GM19395 (cell line): ENCODE data around the gene HEXA.

Experiments
- ATAC-seq: cut with Tn5 transposase; IDR thresholded peaks from one replicate; pipeline ENCODE4 v1.9.1; 2021; ENCODE audit warnings: mild to moderate bottlenecking, moderate library complexity; ENCODE audit not compliant: unreplicated experiment

Gene HEXA

GRCh38 chr15:72377331-72377730 lies 1.5 kb upstream of the HEXA start:
- no peak for ATAC-seq

DNA sequence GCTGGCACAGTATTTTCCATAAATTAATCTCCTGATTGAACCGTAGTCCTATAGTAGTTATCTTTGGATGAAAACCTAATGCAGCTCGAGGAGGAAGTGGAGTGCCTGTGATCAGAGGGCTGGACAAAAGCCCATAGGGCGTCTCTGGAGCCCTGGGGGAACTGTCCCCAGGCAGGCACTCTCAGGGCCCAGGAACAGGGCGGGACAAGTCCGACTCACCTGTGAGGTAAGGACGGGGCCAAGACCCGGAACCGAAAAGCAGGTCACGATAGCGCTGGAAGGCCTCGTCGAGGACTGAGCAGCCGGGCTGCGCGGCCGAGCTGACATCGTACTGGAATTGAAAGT lies 341 bp downstream of the HEXA start:
- peak; percentile 51 for ATAC-seq

DNA sequence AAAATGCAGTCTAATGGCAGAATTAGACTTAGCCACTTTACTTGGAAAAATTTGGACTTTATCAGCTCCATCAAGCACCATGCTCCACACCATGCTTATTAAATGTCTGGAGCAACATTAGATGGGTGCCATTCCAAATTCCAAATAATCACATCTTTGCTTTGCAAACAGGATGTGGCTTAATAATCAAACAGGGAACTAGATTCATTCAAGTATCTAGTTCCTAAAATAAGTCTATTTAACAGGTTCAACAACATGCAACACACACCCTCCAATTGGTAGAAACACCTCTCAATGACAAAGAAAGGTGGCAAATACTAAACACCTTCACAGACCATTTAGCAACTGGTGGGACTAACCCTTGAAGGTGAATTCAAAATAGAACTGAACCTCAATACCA lies 3.5 kb downstream of the HEXA start:
- no peak for ATAC-seq

- no peak for ATAC-seq
These were observed 5.8 kb downstream of the HEXA start for GRCh38 chr15:72369964-72370363.

DNA sequence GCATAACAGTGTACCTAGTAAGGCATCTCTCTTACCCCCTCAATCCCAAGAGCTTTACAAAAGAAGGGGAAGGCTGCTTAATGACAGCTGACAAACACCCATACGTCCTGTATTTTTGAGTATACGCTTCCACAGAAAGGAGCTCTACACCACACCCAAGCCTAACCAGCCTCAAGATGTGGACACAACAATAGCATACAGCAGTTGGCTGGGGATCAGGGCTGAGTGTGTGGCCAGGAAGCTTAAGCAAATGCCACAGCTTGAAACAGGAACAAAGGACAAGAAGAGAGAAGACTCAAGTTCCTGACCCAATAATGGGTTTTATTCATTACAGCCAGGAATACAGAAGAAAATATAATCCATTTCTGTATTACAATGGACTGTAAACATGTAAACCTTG lies 6.9 kb downstream of the HEXA start:
- no peak for ATAC-seq

- no peak for ATAC-seq
These were observed 7.5 kb downstream of the HEXA start for GRCh38 chr15:72368325-72368724.

GRCh38 chr15:72365844-72366243 lies 10.0 kb downstream of the HEXA start:
- ATAC-seq = peak; percentile 89

DNA sequence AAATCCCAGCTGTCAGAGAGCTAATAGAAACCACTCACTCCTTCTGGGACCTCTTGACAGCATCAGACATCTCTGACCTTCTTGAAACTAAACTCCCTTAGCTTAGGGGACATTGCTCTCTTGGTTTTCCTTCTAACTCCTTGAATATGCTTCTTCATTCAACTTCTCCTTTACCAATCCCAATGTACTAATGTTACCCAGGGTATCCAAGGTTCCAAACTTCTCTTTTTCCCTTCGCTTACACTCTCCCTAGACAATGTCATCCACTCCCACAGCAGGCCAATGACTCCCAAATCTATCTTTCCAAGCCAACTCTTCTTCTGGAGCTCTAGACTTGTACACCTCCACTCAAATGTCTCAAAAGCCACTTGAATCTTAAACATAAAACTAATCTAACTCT lies 14.6 kb downstream of the HEXA start:
- no peak for ATAC-seq

- no peak for ATAC-seq
These were observed 17.1 kb downstream of the HEXA start for GRCh38 chr15:72358650-72359171.

DNA sequence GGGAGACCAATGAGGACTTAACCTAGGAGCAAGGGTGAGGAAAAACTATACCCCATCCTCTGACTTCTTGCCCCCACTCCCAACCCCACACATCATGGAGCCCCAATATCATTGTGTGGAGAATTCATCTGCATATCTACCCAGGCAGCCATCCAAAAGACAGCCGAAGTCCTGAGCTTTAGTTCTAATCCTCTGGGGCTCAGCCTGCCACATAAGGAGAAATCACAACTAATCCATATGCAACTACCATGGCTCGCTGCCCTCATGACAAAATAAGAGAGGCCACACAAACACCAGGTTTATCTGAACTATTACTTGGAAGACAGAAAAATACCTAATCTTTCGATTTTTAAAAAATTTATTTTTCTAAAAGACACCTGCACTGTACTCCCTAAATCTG lies 17.7 kb downstream of the HEXA start:
- ATAC-seq = no peak

DNA sequence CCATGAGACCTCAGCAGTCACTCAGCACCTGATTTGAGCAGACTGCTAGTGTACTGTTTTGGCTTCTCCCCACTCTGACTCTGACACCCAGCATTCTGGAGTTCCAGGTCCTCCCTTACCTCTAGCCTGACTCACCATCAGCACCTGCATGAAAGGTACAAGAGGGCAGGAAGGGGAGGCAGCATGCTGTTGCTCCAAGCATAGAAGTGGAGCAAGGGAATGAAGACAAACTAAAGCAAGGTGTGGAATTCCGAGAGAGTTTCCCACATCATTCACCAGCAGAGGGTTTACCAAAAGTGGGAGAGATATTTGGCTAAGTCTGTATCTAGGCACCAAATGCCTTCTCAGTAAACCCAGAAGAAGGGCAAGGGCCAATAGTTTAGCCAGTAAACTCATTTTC lies 21.3 kb downstream of the HEXA start:
- no peak for ATAC-seq

DNA sequence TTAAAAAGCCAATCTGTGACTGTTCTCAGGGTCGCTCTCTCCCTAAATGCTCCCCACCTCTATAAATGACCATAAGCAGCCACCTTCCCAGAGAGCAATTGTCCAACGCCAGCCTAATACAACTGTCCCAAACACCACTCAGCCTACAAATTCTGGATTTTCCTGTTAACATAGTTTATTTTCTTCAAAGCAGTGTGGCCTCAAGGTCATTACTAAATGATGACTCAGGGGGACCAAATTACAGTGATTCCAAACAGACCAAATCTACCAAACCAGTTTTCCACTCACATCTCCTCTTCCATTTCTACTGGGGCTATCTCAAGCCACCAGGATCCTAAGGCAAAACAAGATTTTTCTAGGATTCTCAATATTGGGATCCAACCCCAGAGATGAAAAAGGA lies 22.5 kb downstream of the HEXA start:
- no peak for ATAC-seq

DNA sequence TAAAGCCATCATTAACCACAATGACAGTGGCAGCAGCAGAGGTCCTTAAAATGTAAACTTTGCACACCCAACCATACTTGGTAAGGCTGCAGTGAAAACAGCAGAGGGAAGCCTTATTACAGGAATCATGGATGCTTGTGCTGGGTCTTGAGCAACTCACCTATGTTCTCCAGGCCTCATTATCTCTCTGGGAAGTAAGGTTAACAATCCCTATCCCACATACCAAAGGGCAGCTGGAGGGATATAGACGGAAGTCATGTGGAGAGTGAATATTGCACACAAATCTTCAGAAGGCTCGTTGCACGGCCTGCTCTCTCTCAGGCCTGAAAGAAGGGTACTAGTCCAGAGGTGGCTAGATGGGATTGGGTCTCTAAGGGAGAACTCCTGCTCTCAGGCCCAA lies 30.0 kb downstream of the HEXA start:
- no peak for ATAC-seq

- ATAC-seq = no peak
These were observed 30.5 kb downstream of the HEXA start for GRCh38 chr15:72345280-72345679.

DNA sequence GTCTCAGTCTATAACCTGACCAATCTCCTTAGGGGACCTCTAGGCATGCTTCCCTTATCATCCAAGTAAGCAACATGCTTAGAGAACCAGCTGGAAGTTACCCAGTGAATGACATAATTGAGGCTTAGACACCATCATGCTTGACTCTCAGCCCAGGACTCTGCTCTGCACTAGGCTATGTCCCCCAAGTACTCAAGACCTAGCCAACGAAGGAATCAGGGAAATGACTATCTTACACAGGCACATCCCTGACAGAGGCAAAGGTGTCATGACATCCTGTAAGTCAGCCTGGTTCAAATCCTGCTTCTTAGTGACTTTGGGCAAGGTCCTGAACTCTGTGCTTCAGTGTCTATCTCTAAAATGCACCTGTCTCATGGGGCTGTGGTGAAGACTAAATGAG lies 31.2 kb downstream of the HEXA start:
- ATAC-seq = no peak

- no peak for ATAC-seq
These were observed 33.4 kb downstream of the HEXA start for GRCh38 chr15:72342385-72342784.

GRCh38 chr15:72341361-72341760 lies 34.5 kb downstream of the HEXA start:
- ATAC-seq = no peak

DNA sequence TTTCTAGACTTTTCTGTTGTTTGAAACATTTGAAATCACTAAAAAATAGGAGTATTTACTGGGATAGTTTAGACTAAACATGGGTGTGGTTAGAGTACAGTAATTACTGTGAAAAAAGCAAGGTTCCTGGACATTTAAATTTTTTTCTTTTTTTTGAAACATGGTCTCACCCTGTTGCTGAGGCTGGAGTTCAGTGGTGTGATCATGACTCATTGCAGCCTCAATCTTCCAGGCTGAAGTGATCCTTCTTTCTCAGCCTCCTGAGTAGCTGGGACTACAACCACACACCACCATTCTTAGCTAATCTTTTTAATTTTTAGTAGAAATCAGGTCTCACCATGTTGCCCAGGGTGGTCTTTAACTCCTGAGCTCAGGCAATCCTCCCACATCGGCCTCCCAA lies 35.4 kb downstream of the HEXA start:
- ATAC-seq = no peak

DNA sequence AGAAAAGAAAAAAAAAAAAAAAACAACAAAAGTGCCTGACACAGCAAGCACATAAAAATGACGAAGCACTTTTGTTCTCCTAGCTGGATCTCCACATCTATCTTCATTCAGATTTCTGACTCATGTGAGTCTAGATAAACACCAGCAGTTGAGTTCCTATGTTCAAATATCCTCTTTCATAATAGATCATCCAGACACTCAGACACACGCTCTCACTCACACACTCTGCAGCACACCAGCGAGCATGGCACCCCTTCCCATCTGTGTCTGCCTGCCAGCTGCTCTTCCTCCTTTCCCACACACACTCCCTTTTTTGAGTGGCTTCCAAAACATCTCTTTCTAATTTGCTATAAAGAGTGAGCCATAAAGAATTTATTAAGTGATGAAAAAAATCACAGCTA lies 36.0 kb downstream of the HEXA start:
- ATAC-seq = no peak

- ATAC-seq = no peak
These were observed 37.0 kb downstream of the HEXA start for GRCh38 chr15:72338617-72339321.

GRCh38 chr15:72338148-72338547 lies 37.7 kb downstream of the HEXA start:
- ATAC-seq = no peak

DNA sequence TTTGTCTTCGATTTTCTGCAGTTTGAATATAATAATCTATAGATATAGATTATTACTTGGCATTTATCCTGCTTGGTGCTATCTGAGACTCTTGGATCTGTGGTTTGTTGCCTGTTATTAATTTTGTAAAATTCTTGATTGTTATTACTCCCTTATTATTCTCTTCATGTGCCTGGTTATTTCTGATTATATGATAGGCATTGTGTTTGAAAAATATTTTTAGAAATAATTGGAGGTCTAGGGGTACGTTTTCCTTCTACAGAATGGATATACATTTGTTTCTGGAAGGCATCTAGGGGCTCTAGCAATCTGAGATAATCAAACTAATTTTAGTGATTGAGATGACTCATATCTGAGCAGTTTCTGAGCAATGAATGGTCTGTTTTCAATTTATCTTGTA lies 41.0 kb downstream of the HEXA start:
- no peak for ATAC-seq

- no peak for ATAC-seq
These were observed 44.8 kb downstream of the HEXA start for GRCh38 chr15:72331021-72331420.
